Loucy (cell line): ENCODE results near the gene EGFLAM.

Source experiments
- CTCF ChIP-seq: fragments of 200-600 bp; sonication (generic); conservative IDR thresholded peaks from 2 replicates; pipeline ENCODE4 v1.5.1; 2014; ENCODE audit warnings: mild to moderate bottlenecking, antibody characterized with exemption, low read length
- EZH2phosphoT487 ChIP-seq: fragments of 200-600 bp; IDR thresholded peaks from 2 replicates; pipeline ENCODE4 v1.6.1; 2018; ENCODE audit warnings: antibody characterized with exemption, mild to moderate bottlenecking, moderate library complexity, borderline replicate concordance

- TF ChIP-seq CTCF, result no peak
- no peak for TF ChIP-seq EZH2phosphoT487
Observed at GRCh38 chr5:38455796-38456330, 197.5 kb downstream of the EGFLAM start.
